CD14-positive monocyte (primary cell): Measurements from ENCODE around the gene RPS27A. TPM values are rescaled to one million over a fixed set of nuclear protein-coding genes. Genes with fewer than 3 reads are reported as not detected.
"Not testable (repeated sequence)": the region's sequence is repeated elsewhere in the genome, so short reads cannot be mapped to it uniquely, and the experiment has no call there.

ENCODE experiments used
- DNase-seq, 3 donors: peaks; one replicate each; pipeline ENCODE4 v3.0.0-alpha.2; 2011 to 2022
- H2AFZ ChIP-seq: 2 replicates; pipeline ENCODE4 v1.6.0; 2012; ENCODE audit warnings: mild to moderate bottlenecking, low read depth, low read length, inconsistent platforms; ENCODE audit not compliant: insufficient read depth, poor library complexity, severe bottlenecking
- H3K27ac ChIP-seq, 2 donors: 1 replicate in 1 of 2; 2 replicates in 1 of 2; pipeline ENCODE4 v1.5.1; 2012 to 2013; ENCODE audit warnings: low read length in 2 of 2, control low read depth in 1 of 2, inconsistent platforms in 1 of 2, low read depth in 1 of 2, mild to moderate bottlenecking in 1 of 2
- H3K27me3 ChIP-seq, 2 donors: one replicate each; pipeline versions ENCODE4 v1.6.0 to v1.6.1; 2011 to 2013; ENCODE audit warnings: low read length in 2 of 2; ENCODE audit not compliant: control insufficient read depth in 2 of 2, insufficient read depth in 2 of 2
- H3K36me3 ChIP-seq, 2 donors: replicated peaks in 1 of 2; 1 replicate in 1 of 2; 2 replicates in 1 of 2; pipeline versions ENCODE4 v1.5.1 to v1.6.1; 2012 to 2013; ENCODE audit warnings: low read length in 2 of 2, control low read depth in 1 of 2, inconsistent platforms in 1 of 2, mild to moderate bottlenecking in 1 of 2; ENCODE audit not compliant: insufficient read depth in 2 of 2, control insufficient read depth in 1 of 2
- H3K4me1 ChIP-seq, 2 donors: 1 replicate in 1 of 2; 2 replicates in 1 of 2; pipeline versions ENCODE4 v1.5.1 to v1.6.1; 2012 to 2013; ENCODE audit warnings: low read length in 2 of 2, control low read depth in 1 of 2, inconsistent platforms in 1 of 2, mild to moderate bottlenecking in 1 of 2, moderate library complexity in 1 of 2; ENCODE audit not compliant: insufficient read depth in 2 of 2, control insufficient read depth in 1 of 2
- H3K4me2 ChIP-seq: replicated peaks from 2 replicates; pipeline ENCODE3; 2012; ENCODE audit warnings: low read length, moderate library complexity, mild to moderate bottlenecking; ENCODE audit not compliant: poor library complexity, severe bottlenecking; ENCODE audit errors: extremely low read depth
- H3K4me3 ChIP-seq, 3 experiments: fragments of 200-600 bp in 1 of 3; sonication (generic) in 1 of 3; replicated peaks in 1 of 3; 1 replicate in 2 of 3; 2 replicates in 1 of 3; pipeline ENCODE4 v1.5.1; 2011 to 2013; ENCODE audit warnings: low read length in 3 of 3, mild to moderate bottlenecking in 3 of 3, control low read depth in 2 of 3, low read depth in 2 of 3, inconsistent platforms in 1 of 3, moderate library complexity in 1 of 3
- H3K79me2 ChIP-seq: 2 replicates; pipeline ENCODE4 v1.6.0; 2012; ENCODE audit warnings: mild to moderate bottlenecking, control low read depth, inconsistent platforms, low read length, moderate library complexity; ENCODE audit not compliant: insufficient read depth
- H3K9ac ChIP-seq: 2 replicates; pipeline ENCODE4 v1.6.0; 2017; ENCODE audit warnings: low read length, mild to moderate bottlenecking; ENCODE audit not compliant: insufficient read depth, poor library complexity, severe bottlenecking
- H3K9me3 ChIP-seq, 2 donors: replicated peaks in 1 of 2; 1 replicate in 1 of 2; 2 replicates in 1 of 2; pipeline versions ENCODE4 v1.5.1 to v1.6.1; 2012 to 2013; ENCODE audit warnings: low read length in 2 of 2, control low read depth in 1 of 2; ENCODE audit not compliant: control insufficient read depth in 1 of 2, insufficient read depth in 1 of 2
- H4K20me1 ChIP-seq: 2 replicates; pipeline ENCODE4 v1.6.0; 2012; ENCODE audit warnings: mild to moderate bottlenecking, low read length, control low read depth, moderate library complexity; ENCODE audit not compliant: insufficient read depth
- H3K27ac Mint-ChIP-seq, 7 donors: one replicate each; pipeline ENCODE4 v1.8.0; 2020; ENCODE audit warnings: mild to moderate bottlenecking in 7 of 7, mixed read lengths in 7 of 7, moderate library complexity in 6 of 7, inconsistent platforms in 2 of 7
- H3K27me3 Mint-ChIP-seq, 3 donors: one replicate each; pipeline ENCODE4 v1.8.0; 2021 to 2022; ENCODE audit warnings: low read depth in 3 of 3, mild to moderate bottlenecking in 3 of 3, mixed read lengths in 3 of 3, moderate library complexity in 3 of 3, inconsistent platforms in 1 of 3
- H3K36me3 Mint-ChIP-seq, 2 donors: one replicate each; pipeline ENCODE4 v1.8.0; 2020; ENCODE audit warnings: mixed read lengths in 2 of 2, inconsistent platforms in 1 of 2, mild to moderate bottlenecking in 1 of 2
- H3K4me1 Mint-ChIP-seq: one replicate; pipeline ENCODE4 v1.8.0; 2020; ENCODE audit warnings: mild to moderate bottlenecking, mixed read lengths
- H3K4me3 Mint-ChIP-seq, 2 donors: one replicate each; pipeline ENCODE4 v1.8.0; 2020; ENCODE audit warnings: mild to moderate bottlenecking in 2 of 2, mixed read lengths in 2 of 2, moderate library complexity in 1 of 2
- H3K9me3 Mint-ChIP-seq, 7 donors: one replicate each; pipeline ENCODE4 v1.8.0; 2020 to 2022; ENCODE audit warnings: mixed read lengths in 7 of 7, mild to moderate bottlenecking in 6 of 7, moderate library complexity in 6 of 7, inconsistent platforms in 2 of 7
- CTCF ChIP-seq: fragments of 200-600 bp; IDR thresholded peaks from one replicate; pipeline ENCODE4 v1.8.0; 2022; ENCODE audit warnings: antibody characterized with exemption, mild to moderate bottlenecking
- WGBS: methylation state at CpG from one replicate; pipeline ENCODE4 v1.1.5; 2013; ENCODE audit warnings: missing lambda C conversion rate; ENCODE audit not compliant: insufficient coverage; 5-methylcytosine and 5-hydroxymethylcytosine counted together
- intact Hi-C, 2 donors: fragments of 100-400 bp; cut with micrococcal nuclease; formaldehyde crosslinking; loops; one replicate each; pipeline versions ENCODE4 v1.15.0 to v1.15.1; 2023
- polyA plus RNA-seq, 3 donors: library from polyadenylated mRNA; depleted of rRNA in 1 of 3; unstranded in 2 of 3; stranded (reverse) in 1 of 3; fragments of 300-500 nt in 2 of 3; fragments of >200 nt in 1 of 3; fragmentation: Illumina TruSeq in 2 of 3; gene quantifications; 1 replicate in 2 of 3; 2 replicates in 1 of 3; pipeline ENCODE4 v1.2.3, GENCODE V29; 2012 to 2021

Gene RPS27A
- polyA plus RNA-seq, 3 donors: 785 to 1,452 (median 967) TPM

- H3K9me3 ChIP-seq: no peaks in the 10 kb centered on the region
- H3K27ac Mint-ChIP-seq: no peak overlapping the region
- no peaks in the 10 kb centered on the region for H3K36me3 ChIP-seq
- peaks cover 23 to 24% of the 10 kb centered on the region in 2 donors for H3K4me1 ChIP-seq
- DNase-seq: no peak
- H3K9me3 Mint-ChIP-seq: peaks cover 0 to 2% (median 0%) of the 10 kb centered on the region in 7 donors
- peaks cover 7% of the 10 kb centered on the region for H3K79me2 ChIP-seq
- no peak overlapping the region for H3K4me3 Mint-ChIP-seq
- 94% methylated on average over 18 of the region's 19 CpGs for WGBS
- no peak overlapping the region for H3K27ac ChIP-seq
- no peaks in the 10 kb centered on the region for H3K27me3 ChIP-seq
- no peak for TF ChIP-seq CTCF
- H3K4me2 ChIP-seq: no peak overlapping the region
- H3K36me3 Mint-ChIP-seq: no peaks in the 10 kb centered on the region
- H2AFZ ChIP-seq: no peak overlapping the region
- H3K9ac ChIP-seq: no peak overlapping the region
- H3K27me3 Mint-ChIP-seq: no peaks in the 10 kb centered on the region
- intact Hi-C loops: no loop called here
- H3K4me1 Mint-ChIP-seq: peaks cover 23% of the 10 kb centered on the region
- no peak overlapping the region for H3K4me3 ChIP-seq
- no peaks in the 10 kb centered on the region for H4K20me1 ChIP-seq
Measured at GRCh38 chr2:55224761-55225261, 7.7 kb upstream of the RPS27A start.

- Histone ChIP-seq H2AFZ (no peak overlapping the region), H3K4me2 (no peak overlapping the region), H3K27me3 (no peaks in the 10 kb centered on the region), H3K36me3 (no peaks in the 10 kb centered on the region), H4K20me1 (no peaks in the 10 kb centered on the region), H3K9me3 (no peaks in the 10 kb centered on the region), H3K79me2 (peaks cover 13% of the 10 kb centered on the region), H3K4me1 (peaks cover 23 to 24% of the 10 kb centered on the region in 2 donors), H3K9ac (no peak overlapping the region), H3K4me3 (no peak overlapping the region), H3K27ac (no peak overlapping the region)
- intact Hi-C loops: no loop called here
- H3K9me3 Mint-ChIP-seq: peaks cover 0 to 2% (median 0%) of the 10 kb centered on the region in 7 donors
- H3K27ac Mint-ChIP-seq: peak overlapping the region in 1 of 7 donors; percentile 27
- WGBS: 98% methylated on average over 17 of the region's 19 CpGs
- peaks cover 23% of the 10 kb centered on the region for H3K4me1 Mint-ChIP-seq
- no peak for TF ChIP-seq CTCF
- no peak for DNase-seq
- H3K4me3 Mint-ChIP-seq: no peak overlapping the region
- H3K36me3 Mint-ChIP-seq: no peaks in the 10 kb centered on the region
- H3K27me3 Mint-ChIP-seq: no peaks in the 10 kb centered on the region
Measured at GRCh38 chr2:55225481-55226020, 6.9 kb upstream of the RPS27A start.

- H3K36me3 Mint-ChIP-seq, intact Hi-C loops: not testable (repeated sequence)
- H2AFZ ChIP-seq: peak overlapping the region; percentile 62
Measured at GRCh38 chr2:55227437-55228225, 4.9 kb upstream of the RPS27A start.

More at GRCh38 chr2:55227437-55228225, 4.9 kb upstream of the RPS27A start:
- H3K27me3 Mint-ChIP-seq, H4K20me1 ChIP-seq, H3K27me3 ChIP-seq, H3K36me3 ChIP-seq, H3K9me3 Mint-ChIP-seq, H3K9ac ChIP-seq, H3K9me3 ChIP-seq: not testable (repeated sequence)
- H3K4me2 ChIP-seq: peak overlapping the region; percentile 57
- H3K4me3 ChIP-seq: peak overlapping the region in 2 of 3 experiments; percentile 4 to 52
- H3K27ac Mint-ChIP-seq: peak overlapping the region; percentile 9 to 86 (median 74)
- peaks cover 28% of the 10 kb centered on the region for H3K4me1 Mint-ChIP-seq
- WGBS: 0% methylated on average over 1 of the region's 7 CpGs
- peaks cover 31% of the 10 kb centered on the region for H3K79me2 ChIP-seq
- H3K4me1 ChIP-seq: peaks cover 30 to 33% of the 10 kb centered on the region in 2 donors
- H3K27ac ChIP-seq: peak overlapping the region in 1 of 2 donors; percentile 60
- H3K4me3 Mint-ChIP-seq: peak overlapping the region; percentile 4 to 79
- DNase-seq: peak; percentile 54 to 80 (median 72)
